Prostate gland (tissue), 2 donors: ENCODE measurements around the gene ZNF225. TPM values are rescaled to one million over a fixed set of nuclear protein-coding genes. Genes with fewer than 3 reads are reported as not detected.
"Not testable (repeated sequence)": the region's sequence is repeated elsewhere in the genome, so short reads cannot be mapped to it uniquely, and the experiment has no call there.

ENCODE experiments used
- DNase-seq: peaks from one replicate; pipeline ENCODE4 v3.0.0-alpha.2; 2019; ENCODE audit warnings: low spot score
- H3K27ac ChIP-seq, 2 donors: fragments of 200-600 bp; sonication (generic); 2 replicates each; pipeline ENCODE4 v1.5.1; 2017 to 2019
- H3K27me3 ChIP-seq: fragments of 200-600 bp; sonication (generic); replicated peaks from 2 replicates; pipeline ENCODE4 v1.5.1; 2019; ENCODE audit not compliant: insufficient read depth
- H3K36me3 ChIP-seq, 2 donors: fragments of 200-600 bp; sonication (generic); 1 replicate in 1 of 2; 2 replicates in 1 of 2; pipeline versions ENCODE4 v1.5.1 to v1.8.1; 2017 to 2019
- H3K4me1 ChIP-seq: fragments of 200-600 bp; sonication (generic); replicated peaks from 2 replicates; pipeline ENCODE4 v1.5.1; 2019
- H3K4me3 ChIP-seq, 2 donors: fragments of 200-600 bp; sonication (generic); 2 replicates each; pipeline ENCODE4 v1.5.1; 2017 to 2019
- H3K9me3 ChIP-seq: fragments of 200-600 bp; sonication (generic); 2 replicates; pipeline ENCODE4 v1.5.1; 2017
- CTCF ChIP-seq, 4 experiments: fragments of 200-600 bp in 2 of 4; fragments of 450-650 bp in 2 of 4; sonication (generic) in 2 of 4; IDR thresholded peaks; 1 replicate in 3 of 4; 2 replicates in 1 of 4; pipeline ENCODE4 v1.5.1; 2016 to 2019; ENCODE audit warnings: antibody characterized with exemption in 4 of 4, mild to moderate bottlenecking in 2 of 4, moderate library complexity in 2 of 4
- POLR2A ChIP-seq: fragments of 450-650 bp; IDR thresholded peaks from one replicate; pipeline ENCODE4 v1.6.1; 2016; ENCODE audit warnings: antibody characterized with exemption, mild to moderate bottlenecking
- POLR2AphosphoS5 ChIP-seq: sonication (generic); formaldehyde crosslinking; IDR thresholded peaks from one replicate; pipeline ENCODE4 v1.6.1; 2017; ENCODE audit warnings: antibody characterized with exemption
- WGBS: methylation state at CpG from one replicate; pipeline ENCODE4 v1.1.5; 2018; 5-methylcytosine and 5-hydroxymethylcytosine counted together
- intact Hi-C: fragments of 100-400 bp; cut with DNase I; formaldehyde crosslinking; loops from one replicate; pipeline ENCODE4 v1.14.2; 2022
- total RNA-seq, 2 donors: library from RNA; depleted of rRNA; stranded (reverse); fragments of >200 nt; gene quantifications; one replicate each; pipeline ENCODE4 v1.1.0, GENCODE V29; 2016

ZNF225 gene
- total RNA-seq, 2 donors from 2014 or later, result 3.0 to 4.9 TPM

- H3K36me3 ChIP-seq, result peaks cover 4 to 26% of the 10 kb centered on the region in 2 donors
- 96% methylated on average over 3 of the region's 3 CpGs for WGBS
- H3K4me3 ChIP-seq, result no peak overlapping the region
- intact Hi-C loops, result no loop called here
- H3K27ac ChIP-seq, result no peak overlapping the region
- DNase-seq, result no peak
- TF ChIP-seq POLR2AphosphoS5 (no peak), POLR2A (no peak), CTCF (IDR thresholded peaks at IDR 0.05) (no peak)
- H3K9me3 ChIP-seq, result no peaks in the 10 kb centered on the region
- no peaks in the 10 kb centered on the region for H3K27me3 ChIP-seq
- H3K4me1 ChIP-seq, result no peaks in the 10 kb centered on the region
These were observed 5.4 kb upstream of the ZNF225 start for GRCh38 chr19:44107751-44108150.

GRCh38 chr19:44109458-44109857 is 3.7 kb upstream of the ZNF225 start:
- DNase-seq, result no peak
- no peak for TF ChIP-seq POLR2A
- TF ChIP-seq CTCF (IDR thresholded peaks at IDR 0.05), result no peak
- no peak for TF ChIP-seq POLR2AphosphoS5
- no peaks in the 10 kb centered on the region for H3K4me1 ChIP-seq
- intact Hi-C loops, result no loop called here
- H3K27ac ChIP-seq, result no peak overlapping the region
- H3K36me3 ChIP-seq, result peaks cover 4 to 12% of the 10 kb centered on the region in 2 donors
- H3K4me3 ChIP-seq, result no peak overlapping the region
- no peaks in the 10 kb centered on the region for H3K27me3 ChIP-seq
- no peaks in the 10 kb centered on the region for H3K9me3 ChIP-seq

GRCh38 chr19:44111910-44112463 is 1.2 kb upstream of the ZNF225 start:
- H3K4me3 ChIP-seq, result peak overlapping the region; percentile 72
- no peaks in the 10 kb centered on the region for H3K9me3 ChIP-seq
- TF ChIP-seq CTCF (IDR thresholded peaks at IDR 0.05), result no peak
- TF ChIP-seq POLR2A, result no peak
- no peak for TF ChIP-seq POLR2AphosphoS5
- no peaks in the 10 kb centered on the region for H3K27me3 ChIP-seq
- no peaks in the 10 kb centered on the region for H3K4me1 ChIP-seq
- DNase-seq, result no peak
- intact Hi-C loops, result loop anchor here (2.0 to 5.0 kb wide), 3 partner anchors 55 to 100 kb away; partner anchors contain the start of genes ZNF226 and ZNF227
- no peak overlapping the region for H3K27ac ChIP-seq
- WGBS, result 13% methylated on average over 17 of the region's 17 CpGs
- H3K36me3 ChIP-seq, result peaks cover 0 to 4% of the 10 kb centered on the region in 2 donors

GRCh38 chr19:44112802-44113137 is 429 bp upstream of the ZNF225 start:
- intact Hi-C loops, result loop anchor here (5.0 kb wide), 2 partner anchors 55 to 100 kb away; partner anchors contain the start of genes ZNF226 and ZNF227
- Histone ChIP-seq H3K4me3 (peak overlapping the region; percentile 72), H3K36me3 (no peaks in the 10 kb centered on the region), H3K27ac (peak overlapping the region; percentile 28 to 41), H3K9me3 (no peaks in the 10 kb centered on the region), H3K27me3 (no peaks in the 10 kb centered on the region), H3K4me1 (no peaks in the 10 kb centered on the region)
- DNase-seq, result no peak
- no peak for TF ChIP-seq POLR2AphosphoS5
- no peak for TF ChIP-seq POLR2A
- no peak for TF ChIP-seq CTCF (IDR thresholded peaks at IDR 0.05)
- under 1% methylated on average over 11 of the region's 11 CpGs for WGBS

- WGBS, result 3% methylated on average over 18 of the region's 18 CpGs
These were observed 688 bp downstream of the ZNF225 start for GRCh38 chr19:44113784-44114390.

GRCh38 chr19:44121162-44121561 is 8.0 kb downstream of the ZNF225 start:
- intact Hi-C loops, H3K36me3 ChIP-seq: not testable (repeated sequence)

More at GRCh38 chr19:44113784-44114390, 688 bp downstream of the ZNF225 start:
- Histone ChIP-seq H3K36me3 (peaks cover 0 to 7% of the 10 kb centered on the region in 2 donors), H3K4me1 (no peaks in the 10 kb centered on the region), H3K27me3 (no peaks in the 10 kb centered on the region), H3K9me3 (no peaks in the 10 kb centered on the region), H3K27ac (peak overlapping the region; percentile 65 to 72), H3K4me3 (peak overlapping the region; percentile 72)
- peak; percentile 4 for DNase-seq
- TF ChIP-seq POLR2A (no peak), CTCF (IDR thresholded peaks at IDR 0.05) (no peak), POLR2AphosphoS5 (no peak)
- intact Hi-C loops, result loop anchor here (5.0 kb wide), 2 partner anchors 53 to 98 kb away; partner anchors contain the start of genes ZNF226 and ZNF227

More at GRCh38 chr19:44121162-44121561, 8.0 kb downstream of the ZNF225 start:
- not testable (repeated sequence) for H3K4me3 ChIP-seq, H3K27ac ChIP-seq, H3K4me1 ChIP-seq, H3K27me3 ChIP-seq, DNase-seq, H3K9me3 ChIP-seq
- 97% methylated on average over 4 of the region's 4 CpGs for WGBS
